Stimulated activated CD8-positive, alpha-beta memory T cell treated with anti-CD3 and anti-CD28 coated beads, Interleukin-4, amount 100 ng/mL, for 48 hours (primary cell): ENCODE measurements around the gene SYNDIG1L.

Experiments
- DNase-seq: peaks from one replicate; pipeline ENCODE4 v3.0.0-alpha.2; 2020

SYNDIG1L gene

DNA sequence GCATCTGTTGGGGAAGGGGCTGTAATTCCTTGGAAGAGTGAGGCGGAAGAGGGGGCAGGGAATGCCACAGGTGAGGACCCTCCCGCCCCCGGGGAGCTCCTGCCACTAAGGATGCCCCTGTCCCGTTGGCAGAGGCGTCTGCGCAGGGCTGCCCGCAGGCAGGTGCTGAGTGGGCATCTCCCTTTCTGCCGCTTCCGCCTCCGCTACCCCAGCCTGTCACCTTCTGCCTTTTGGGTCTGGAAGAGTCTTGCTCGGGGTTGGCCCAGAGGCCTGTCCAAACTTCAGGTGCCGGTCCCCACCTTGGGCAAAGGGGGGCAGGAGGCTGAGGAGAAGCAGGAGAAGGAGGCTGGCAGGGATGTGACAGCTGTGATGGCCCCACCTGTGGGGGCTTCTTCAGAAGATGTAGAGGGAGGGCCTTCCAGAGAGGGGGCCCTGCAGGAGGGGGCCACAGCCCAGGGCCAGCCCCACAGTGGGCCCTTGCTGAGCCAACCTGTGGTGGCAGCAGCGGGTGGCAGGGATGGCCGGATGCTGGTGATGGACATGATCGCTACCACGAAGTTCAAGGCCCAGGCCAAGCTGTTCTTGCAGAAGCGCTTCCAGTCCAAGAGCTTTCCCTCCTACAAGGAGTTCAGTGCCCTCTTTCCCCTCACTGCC is 67.7 kb downstream of the SYNDIG1L start:
- no peak for DNase-seq

DNA sequence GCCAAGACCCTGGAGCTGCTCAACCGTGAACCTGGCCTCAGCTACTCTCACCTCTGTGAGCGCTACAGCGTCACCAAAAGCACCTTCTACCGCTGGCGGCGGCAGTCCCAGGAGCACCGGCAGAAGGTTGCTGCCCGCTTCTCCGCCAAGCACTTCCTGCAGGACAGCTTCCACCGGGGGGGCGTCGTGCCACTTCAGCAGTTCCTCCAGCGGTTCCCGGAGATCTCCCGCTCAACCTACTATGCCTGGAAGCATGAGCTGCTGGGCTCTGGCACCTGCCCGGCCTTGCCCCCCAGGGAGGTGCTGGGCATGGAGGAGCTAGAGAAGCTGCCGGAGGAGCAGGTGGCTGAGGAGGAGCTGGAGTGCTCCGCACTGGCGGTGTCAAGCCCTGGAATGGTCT is 68.4 kb downstream of the SYNDIG1L start:
- DNase-seq = no peak

DNA sequence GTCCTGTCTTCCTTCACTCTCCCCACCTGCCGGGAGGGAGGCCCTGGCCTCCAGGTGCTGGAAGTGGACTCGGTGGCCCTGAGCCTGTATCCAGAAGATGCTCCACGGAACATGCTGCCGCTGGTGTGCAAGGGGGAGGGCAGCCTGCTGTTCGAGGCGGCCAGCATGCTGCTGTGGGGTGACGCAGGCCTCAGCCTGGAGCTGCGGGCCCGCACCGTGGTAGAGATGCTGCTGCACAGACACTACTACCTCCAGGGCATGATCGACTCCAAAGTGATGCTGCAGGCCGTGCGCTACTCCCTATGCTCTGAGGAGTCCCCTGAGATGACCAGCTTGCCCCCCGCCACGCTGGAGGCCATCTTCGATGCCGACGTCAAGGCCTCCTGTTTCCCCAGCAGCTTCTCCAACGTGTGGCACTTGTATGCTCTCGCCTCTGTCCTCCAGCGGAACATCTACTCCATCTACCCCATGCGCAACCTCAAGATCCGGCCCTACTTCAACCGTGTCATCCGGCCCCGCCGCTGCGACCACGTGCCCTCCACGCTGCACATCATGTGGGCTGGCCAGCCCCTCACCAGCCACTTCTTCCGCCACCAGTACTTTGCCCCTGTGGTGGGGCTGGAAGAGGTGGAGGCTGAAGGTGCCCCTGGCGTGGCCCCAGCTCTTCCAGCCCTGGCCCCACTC is 69.0 kb downstream of the SYNDIG1L start:
- DNase-seq = no peak
